GF-D8 (cell line): ENCODE results near the gene ANGPT4.
"Not testable (repeated sequence)": the region's sequence is repeated elsewhere in the genome, so short reads cannot be mapped to it uniquely, and the experiment has no call there.

Source experiments
- DNase-seq: peaks from one replicate; lab custom pipeline; 2025; lab: John Stamatoyannopoulos, UW

ANGPT4 gene

DNA sequence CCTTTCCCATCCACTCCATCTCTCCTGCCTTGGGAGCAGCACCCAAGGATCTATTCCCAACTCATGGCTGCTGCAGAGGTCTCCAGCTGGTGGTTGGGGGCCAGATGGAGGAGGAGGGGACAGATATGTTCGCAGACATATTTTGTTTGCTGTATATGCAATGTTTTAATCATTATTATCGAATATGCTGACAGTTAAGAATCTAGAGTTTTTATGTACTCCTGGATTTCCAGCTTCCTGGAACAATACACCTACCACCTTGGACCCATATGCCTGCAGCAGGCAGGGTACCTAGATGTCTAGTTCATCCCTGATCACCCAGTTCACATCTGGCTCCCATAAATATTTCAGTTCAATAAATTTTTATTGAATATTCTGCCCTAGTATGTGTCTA is 73.6 kb downstream of the ANGPT4 start:
- no peak for DNase-seq

DNA sequence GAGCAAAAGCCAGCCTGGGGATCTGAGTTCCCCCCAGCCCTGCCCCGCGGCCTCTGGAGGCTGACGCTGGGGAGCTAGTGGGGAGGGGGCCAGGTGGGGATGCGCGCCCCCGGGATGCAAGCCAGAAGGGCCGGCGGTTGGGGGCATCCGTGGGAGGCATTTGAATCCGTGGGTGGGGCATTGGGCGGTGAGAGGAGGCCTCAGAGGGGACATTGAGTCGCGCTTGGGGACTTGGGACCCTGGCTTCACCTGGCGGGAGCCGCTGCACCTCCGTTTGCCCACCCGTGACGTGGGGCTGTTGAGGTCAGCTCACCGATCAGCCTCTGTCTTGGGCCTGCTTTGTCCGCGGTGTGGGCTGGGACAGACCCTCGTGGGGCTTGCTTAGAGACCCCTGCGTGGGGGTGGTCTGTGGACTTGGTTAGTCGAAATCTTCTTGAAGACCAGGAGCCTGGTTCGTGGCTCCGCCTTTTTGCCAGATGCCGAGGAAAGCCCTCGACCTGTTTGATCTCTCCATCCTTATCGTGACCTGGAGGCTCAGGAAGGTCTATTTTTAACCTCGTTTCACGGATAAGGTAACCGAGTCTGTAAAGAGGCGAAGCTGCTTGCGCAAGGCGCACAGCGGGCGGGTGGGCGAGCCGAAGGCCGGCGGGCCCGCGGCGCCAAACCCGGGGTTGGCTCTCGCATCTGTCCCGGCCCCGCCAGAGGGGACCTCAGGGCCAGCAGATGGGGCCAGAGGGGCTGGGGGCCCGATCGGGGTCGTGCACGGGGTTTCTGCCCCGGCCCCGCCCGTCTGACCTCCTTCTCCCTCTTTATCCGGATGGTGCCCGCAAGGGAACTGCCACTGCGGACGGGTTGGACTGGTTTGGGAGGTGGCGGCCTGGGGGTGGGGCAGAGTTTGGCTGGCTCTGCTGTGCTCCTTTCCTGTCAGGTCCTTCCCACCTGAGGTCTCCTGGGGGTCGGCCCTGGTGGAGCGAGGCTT is 74.3 kb downstream of the ANGPT4 start:
- DNase-seq, result no peak

DNA sequence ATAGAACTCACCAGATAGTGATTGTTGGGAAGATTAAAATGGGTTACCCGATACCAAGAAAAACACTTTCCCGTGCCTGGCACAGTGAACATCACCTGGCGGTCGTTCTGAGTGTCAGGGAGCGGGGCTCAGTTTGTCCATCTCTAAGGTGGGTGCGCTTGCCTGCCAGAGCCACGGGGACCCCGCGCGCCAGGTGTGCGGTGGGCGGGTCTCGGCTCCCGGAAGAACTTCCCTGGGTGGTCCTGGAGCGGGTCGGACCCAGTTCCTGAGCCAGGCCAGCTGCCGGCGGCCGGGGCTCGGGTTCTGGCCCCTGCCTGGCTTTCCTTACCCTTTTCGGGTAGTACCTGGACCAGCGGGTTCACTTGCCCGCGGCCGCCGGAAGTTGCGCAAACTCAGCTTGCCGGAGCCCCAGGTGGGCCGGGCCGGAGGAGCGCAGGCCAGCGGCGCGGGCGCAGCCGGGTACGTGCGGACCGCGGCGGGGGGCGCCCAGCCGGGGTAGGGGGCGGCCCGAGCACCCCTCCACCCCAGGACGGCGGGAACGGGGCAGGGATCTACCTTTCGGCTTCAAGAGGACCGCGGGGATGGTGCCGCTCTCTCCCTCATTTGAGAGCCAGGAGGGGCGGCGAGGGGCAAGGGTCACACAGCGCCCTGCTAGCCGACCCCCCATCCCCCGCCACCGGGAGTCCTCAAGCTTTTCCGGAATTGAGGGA is 75.1 kb downstream of the ANGPT4 start:
- no peak for DNase-seq

DNA sequence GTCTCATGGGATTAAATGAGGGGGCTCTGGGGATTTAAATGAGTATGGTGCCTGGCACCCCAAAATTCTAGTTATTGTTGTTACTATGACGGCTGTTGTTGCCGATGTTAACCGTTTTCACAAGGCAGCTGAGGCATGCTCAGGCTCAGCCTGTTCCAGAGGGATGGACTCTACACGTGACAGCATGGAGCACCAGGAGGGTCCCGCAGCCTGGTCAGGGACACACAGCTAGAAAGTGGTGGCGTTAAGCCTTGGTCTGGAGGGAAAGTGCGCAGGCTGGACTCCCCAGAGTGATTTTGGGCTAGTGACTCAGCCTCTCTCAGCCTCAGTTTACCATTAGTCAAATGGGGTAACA is 75.7 kb downstream of the ANGPT4 start:
- no peak for DNase-seq

DNA sequence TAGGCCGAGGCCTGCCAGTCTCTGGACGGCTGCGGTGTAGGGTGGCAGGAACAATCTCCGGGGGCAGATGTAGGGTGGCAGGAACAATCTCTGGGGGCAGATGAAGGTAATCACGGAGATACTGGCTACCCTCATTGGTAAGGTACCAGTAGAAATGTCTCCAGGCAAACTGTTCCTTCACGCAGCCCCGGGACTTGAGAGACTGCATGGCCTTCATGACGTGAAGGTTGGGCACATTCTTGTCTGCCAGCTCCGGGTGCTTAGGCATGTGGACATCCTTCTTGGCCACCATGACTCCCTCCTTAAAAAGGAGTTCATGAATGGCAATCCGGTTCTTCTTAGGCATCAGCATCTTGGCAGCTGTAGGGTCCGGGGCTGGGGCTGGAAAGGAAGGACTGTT is 76.5 kb downstream of the ANGPT4 start:
- DNase-seq, result no peak

DNA sequence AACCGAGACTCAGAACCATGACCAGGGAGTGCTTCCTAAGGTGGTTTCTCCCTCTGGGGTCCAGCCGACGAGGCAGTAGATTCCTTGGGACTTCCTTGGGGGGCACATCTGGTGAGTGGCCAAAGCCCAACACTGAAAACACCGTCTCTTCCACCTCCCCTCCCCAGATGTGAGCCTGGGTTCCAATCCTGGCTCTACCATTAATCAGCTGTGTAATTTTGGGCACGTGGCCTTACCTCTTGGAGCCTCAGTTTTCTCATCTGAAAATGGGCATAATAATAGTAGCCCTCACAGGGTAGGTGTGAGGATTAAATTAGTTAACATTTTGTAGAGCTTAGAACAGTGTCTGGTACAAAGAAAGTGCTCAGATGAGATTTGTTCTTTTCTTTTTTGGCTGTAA is 77.1 kb downstream of the ANGPT4 start:
- DNase-seq, result no peak

DNA sequence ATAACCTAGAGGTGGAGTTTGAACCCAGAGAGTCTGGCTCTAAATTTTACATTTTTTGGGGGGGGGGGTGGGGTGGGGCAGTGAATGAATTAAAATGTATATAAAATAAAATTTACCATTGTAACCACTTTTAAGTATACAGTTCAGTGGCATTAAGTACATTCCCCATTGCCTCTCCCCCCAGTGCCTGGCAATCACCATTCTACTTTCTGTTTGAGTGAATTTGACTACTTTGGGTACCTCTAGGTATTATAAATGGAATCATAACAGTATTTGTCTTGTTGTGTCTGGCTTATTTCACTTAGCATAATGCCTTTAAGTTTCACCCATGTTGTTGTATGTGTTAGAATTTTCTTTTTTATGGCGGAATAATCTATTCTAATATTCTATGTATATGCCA is 79.9 kb downstream of the ANGPT4 start:
- no peak for DNase-seq

DNA sequence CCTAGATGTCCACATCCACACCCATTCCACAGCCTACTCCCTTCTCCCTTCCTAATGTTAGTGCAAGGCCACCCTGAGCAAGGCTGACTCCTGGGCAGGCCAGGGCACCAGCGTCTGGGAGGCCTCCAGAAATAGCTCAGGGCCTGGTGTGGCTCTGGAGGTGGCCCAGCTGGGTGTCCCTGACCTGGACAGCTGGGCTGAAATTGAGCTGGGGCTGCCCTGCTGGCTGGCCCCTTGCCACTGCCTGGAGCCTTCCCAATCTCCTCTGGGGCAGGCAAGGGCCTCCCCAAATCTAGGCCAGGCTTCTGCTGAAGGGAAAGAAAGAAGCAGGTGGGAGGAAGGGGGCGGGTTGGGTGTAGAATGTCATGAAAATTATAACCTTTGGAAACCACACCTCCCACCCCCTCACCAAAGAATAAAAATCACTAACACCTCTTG is 80.5 kb downstream of the ANGPT4 start:
- DNase-seq, result no peak

DNA sequence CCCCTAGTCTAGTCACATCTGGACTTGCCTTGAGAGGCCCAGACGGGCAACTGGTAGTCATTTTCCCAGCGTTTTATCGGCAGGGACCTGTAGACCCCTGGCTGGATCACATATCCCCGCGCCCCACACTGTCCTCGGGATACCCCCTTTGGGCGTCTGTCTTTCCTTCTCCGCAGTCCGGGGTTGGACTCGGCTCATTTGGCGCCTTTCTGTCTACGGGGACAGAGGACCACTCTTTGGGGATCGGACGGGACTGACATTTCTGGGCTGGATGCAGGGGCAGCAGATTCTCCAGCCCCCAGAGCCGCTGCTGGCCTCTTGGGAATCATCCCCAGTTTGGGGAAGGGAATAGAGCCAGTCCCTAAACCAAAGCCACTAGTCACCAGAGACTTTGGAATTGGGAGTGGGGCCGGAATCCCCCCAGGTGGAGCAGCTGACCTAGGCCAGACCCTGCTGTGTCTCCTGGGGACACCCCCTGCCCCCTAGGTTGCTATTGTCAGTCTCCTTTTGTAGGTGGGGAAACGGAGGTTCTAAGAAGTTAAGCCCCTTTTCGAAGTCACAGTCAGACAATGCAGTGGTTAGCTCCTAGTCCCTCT is 81.9 kb downstream of the ANGPT4 start:
- DNase-seq, result no peak

DNA sequence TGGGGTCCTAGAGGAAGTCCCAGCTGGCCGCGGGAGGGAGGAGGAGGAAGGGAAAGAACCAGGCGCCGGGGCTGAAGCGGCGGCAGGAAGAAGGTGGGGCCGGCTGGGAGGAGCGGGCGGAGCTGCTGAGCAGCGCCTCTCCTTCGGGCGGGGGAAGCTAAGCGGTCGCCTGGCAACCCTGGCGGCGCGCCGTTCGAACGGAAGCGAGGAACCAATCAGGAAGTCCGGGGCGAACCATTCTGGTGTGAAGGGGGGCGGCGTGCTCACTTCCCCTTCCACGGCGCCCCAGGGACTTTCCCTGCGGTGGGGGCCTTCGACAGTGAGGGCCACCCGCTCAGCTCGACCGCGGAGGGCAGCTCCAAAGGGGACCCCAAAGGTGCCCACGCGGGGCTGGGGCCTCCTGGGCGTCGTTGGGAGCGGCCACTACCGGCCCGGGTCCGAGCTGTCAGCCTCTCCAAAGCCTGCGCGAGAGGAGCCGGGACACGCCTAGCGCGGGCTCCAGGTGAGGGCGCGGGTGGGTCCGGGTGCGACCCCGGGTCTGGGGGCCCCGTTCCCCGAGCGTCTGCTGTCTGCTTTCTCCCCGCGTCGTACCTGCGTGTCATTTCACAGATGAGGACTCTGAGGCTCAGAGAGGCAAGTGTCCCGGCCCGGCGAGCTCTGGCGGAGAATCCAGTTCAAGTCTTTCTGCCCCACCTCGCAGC is 82.5 kb downstream of the ANGPT4 start, which contains the start of gene FAM110A:
Gene FAM110A (plus strand): TSS at position 266 of the 701 bp plus-strand sequence. CDS start 11,090 bp downstream, outside the sequence.
- DNase-seq, result peak; percentile 89

DNA sequence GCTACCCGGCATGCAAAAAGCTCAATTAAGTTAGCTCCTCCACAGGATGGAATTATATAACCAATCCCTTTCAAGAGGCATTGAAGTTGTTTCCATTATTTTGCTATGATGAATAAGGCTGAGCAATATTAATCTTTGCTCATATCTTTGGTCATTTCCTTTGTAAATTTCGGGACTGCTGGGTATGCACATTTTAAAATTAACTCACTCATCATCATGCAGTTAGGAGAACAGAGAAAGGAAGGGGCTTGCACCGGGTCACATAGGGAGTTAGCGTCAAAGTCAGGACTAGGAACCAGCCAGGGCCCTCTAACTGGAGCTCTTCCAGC is 83.0 kb downstream of the ANGPT4 start:
- DNase-seq, result no peak

DNA sequence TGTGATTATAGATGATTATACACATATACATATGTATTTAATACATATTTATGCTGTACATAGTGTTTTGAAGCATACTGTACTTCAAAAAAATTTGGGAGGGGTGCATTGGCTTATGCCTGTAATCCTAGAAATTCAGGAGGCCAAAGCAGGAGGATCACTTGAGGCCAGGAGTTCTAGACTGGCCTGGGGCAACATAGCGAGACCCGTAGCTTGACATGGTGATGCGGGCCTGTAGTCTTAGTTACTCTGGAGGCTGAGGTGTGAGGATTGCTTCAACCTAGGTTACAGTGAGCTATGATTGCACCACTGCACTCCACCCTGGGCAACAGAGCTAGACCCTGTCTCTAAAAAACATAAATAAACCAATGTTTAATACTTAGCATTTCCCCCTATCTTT is 84.2 kb downstream of the ANGPT4 start:
- DNase-seq, result no peak

DNA sequence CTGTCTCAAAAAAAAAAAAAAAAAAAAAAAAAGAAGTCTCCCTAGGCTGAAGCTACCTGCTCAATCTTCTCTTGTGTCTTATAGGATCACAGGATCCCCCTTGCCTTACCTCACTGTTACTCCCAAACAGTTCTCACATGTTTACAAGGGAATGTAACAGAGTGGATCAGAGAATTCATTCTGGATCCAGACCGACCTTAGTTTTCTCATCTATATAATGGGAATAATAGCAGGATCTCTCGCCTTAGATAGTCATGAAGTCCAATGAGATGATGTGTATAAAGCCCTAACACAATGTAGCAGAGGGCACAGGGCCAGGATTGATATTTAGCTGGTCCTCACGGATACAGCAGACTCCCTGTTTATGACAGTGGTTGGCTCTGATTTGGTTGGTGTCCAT is 84.9 kb downstream of the ANGPT4 start:
- DNase-seq, result no peak

DNA sequence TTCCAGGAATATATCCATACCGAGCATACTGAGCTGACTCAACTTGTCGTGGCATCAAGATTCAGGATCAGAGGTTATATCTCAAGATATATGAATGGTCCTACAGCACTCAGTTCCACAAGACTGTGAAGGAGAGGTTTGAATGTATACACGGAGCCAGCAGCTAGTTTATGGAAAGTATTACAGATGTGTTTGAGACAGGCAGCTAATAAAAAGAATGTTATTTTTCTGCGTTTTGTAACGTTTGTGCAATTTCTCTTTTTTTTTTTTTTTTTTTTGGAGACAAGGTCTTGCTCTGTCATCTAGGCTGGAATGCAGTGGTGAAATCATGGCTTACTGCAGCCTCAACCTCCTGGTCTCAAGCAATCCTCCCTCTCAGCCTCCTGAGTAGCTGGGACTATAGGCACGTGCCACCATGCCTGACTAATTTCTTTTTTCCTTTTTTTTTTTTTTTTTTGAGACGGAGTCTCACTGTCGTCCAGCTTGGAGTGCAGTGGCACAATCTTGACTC is 86.1 kb downstream of the ANGPT4 start:
- peak; percentile 7 for DNase-seq

DNA sequence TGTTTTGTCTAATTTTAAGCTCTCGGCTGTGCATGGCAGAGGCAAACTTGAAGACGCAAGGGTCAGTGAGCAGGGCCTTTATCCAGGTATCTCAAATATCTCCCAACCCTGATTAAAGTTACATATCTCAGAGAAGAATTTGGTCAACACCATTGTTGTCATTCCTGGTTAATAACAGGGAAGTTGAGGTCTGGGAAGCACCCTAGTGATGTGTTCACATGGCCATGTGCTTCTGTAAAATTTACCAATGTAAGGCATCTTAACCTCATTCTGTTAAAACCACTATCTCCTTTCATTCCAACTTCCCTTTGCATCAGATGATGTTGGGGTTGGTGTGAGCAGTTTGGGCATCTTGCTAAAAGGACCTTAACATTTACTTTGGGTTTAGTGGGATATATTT is 86.6 kb downstream of the ANGPT4 start:
- no peak for DNase-seq

DNA sequence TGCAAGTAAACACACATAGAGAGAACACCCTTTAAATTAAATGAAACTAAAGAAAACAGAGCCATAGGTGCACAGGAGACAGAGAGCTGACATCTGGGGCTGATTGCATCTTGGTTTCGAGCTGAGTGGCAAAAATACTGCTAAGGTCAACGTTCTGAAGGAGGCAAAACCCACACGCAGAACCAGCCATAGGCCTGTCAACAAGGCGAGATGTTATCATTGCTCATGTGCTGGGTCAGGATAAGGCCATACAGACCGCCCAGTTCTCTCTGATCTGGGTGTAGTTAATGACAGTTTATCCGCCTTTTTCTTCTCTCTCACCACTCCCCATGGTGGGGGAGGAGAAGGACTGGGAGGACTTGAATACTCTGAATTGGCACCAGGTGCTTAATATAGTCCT is 87.1 kb downstream of the ANGPT4 start:
- peak; percentile 36 for DNase-seq

DNA sequence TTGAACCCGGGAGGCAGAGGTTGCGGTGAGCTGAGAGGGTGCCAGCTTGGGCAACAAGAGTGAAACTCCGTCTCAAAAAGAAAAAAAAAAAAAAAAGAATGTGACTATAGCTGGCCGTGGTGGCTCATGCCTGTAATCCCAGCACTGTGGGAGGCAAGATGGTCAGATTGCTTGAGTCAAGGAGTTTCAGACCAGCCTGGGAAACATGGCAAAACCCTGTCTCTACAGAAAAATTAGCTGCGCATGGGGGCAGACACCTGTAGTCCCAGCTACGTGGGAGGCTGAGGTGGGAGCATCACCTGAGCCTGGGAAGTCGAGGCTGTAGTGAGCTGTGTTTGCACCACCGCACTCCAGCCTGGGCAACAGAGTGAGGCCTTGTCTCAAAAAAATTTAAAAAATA is 88.2 kb downstream of the ANGPT4 start:
- DNase-seq, result not testable (repeated sequence)

DNA sequence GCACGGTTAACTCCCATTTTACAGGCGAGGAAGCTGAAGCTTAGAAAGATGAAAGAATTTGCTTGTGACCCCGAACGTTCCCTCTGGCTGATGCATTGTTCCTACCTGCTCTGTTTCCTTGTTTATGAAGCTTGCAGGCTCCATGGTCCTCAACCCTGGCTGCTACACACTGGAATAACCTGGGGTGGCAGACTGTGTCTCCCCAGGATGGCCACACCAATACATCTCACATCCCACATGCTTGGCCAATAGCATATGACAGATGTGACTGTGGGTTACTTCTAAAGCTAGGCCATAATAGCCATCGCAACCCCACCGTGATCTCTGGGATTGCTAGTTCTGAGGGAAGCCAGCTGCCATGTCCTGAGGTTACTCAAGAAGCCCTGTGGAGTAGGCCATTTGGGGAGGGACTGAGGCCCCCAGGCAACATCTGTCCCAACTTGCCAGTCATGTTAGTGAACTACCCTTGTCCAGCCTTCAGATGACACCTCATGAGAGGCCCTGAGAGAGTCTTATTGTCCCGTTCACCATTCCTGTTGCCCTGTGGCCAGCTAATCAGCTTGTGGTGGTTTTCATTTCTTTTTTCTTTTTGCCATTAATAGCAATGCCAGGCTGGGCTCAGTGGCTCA is 89.3 kb downstream of the ANGPT4 start:
- DNase-seq, result no peak

DNA sequence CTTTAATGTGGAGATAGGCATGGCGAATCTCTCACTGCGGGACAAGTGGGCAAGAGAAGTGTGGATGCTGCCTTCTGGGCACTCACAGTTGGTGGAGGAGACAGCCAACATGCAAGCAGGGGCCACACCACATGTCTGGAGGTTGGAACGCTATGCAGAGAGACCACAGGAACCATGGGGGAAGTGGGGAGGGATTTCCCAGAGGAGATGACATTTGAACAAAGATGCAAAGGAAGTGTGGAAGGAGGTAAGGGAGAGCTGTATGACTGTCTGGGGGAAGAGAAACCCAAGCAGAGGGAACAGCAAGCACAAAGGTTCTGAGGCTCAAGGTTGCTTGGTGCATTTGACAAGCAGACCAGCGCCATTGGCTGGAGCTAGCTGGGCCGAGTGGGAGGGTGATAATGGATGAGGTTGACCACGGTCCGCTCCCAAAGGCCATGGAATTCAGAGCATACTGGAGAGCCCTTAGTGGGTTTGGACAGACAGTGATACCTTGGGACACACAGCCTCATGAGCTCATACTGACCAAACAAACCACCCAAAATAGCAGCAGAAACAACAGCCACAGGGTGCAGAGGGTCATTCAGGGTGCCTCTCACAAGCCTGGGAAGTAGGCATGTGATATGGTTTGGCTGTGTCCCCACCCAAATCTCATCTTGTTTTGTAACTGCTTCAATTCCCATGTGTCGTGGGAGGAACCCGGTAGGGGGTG is 90.3 kb downstream of the ANGPT4 start:
- DNase-seq, result no peak

DNA sequence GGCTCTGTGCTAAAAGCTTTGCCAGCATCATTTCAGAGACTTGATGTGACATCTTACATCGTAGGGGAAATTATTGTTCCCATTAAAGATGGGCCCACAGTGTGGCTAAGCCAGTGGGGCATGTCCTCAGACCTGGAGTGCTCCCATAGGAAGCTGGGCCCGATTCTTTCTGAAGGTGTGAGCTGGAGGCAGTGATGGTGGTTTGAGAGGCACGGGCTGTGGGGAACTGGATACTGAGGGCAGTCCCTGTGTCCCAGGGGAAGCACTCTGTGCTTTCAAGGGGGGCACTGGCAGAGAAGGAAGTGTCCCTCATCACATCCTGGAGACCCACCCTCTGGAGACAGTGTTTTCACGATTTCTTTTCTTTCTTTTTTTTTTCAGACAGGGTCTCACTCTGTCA is 91.2 kb downstream of the ANGPT4 start:
- no peak for DNase-seq

DNA sequence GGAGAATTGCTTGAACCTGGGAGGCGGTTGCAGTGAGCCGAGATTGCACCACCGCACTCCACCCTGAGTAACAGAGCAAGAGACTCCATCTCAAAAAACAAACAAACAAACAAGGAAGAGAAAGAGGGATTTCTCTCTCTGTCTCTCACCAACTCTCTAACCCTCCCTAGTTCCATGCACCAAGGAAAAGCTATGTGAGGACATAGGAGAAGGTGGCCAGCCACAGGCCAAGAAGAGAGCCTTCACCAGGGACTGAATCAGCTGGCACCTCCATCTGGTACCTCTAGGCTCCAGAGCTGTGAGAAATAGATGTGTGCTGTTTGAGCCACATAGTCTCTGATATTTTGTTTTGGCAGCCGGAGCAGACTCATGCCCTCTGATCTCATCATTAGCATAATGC is 91.6 kb downstream of the ANGPT4 start:
- DNase-seq, result no peak
